Colonic mucosa (tissue), 4 donors: ENCODE results near the gene YTHDF1. TPM values are rescaled to one million over a fixed set of nuclear protein-coding genes. Genes with fewer than 3 reads are reported as not detected.

ENCODE experiments used
- DNase-seq: peaks from one replicate; pipeline ENCODE4 v3.0.0-alpha.2; 2020
- H3K27ac ChIP-seq: fragments of 200-600 bp; one replicate; pipeline ENCODE4 v1.8.0; 2021
- H3K27me3 ChIP-seq: fragments of 200-600 bp; one replicate; pipeline ENCODE4 v1.8.0; 2021
- H3K36me3 ChIP-seq: fragments of 200-600 bp; one replicate; pipeline ENCODE4 v1.8.0; 2021
- H3K4me1 ChIP-seq: fragments of 200-600 bp; one replicate; pipeline ENCODE4 v1.8.0; 2021; ENCODE audit warnings: mild to moderate bottlenecking
- H3K4me3 ChIP-seq: fragments of 200-600 bp; one replicate; pipeline ENCODE4 v1.8.0; 2021
- H3K9ac ChIP-seq, 2 donors: one replicate each; pipeline ENCODE4 v1.7.0; 2013; ENCODE audit warnings: control low read depth in 2 of 2, low read depth in 2 of 2, low read length in 2 of 2
- H3K9me3 ChIP-seq: fragments of 200-600 bp; one replicate; pipeline ENCODE4 v1.8.0; 2021
- intact Hi-C: fragments of 100-400 bp; cut with DNase I; formaldehyde crosslinking; loops from one replicate; pipeline ENCODE4 v1.14.1; 2022
- total RNA-seq, 2 donors: library from RNA; stranded (reverse); fragmentation: NEBNext Ultra II Directional in 1 of 2; extraction: Animal tissue kit (Norgen Biotek cat#: 25700) in 1 of 2; gene quantifications; one replicate each; pipeline ENCODE4 v1.2.1, GENCODE V29; 2021
- TF ChIP-seq, protein P1 (sequence below): fragments of 200-600 bp; IDR thresholded peaks from one replicate; pipeline ENCODE4 v1.8.0; 2022; ENCODE audit warnings: antibody characterized with exemption, mild to moderate bottlenecking
- donor health status: healthy.
- donor health status: DM: no; HTN: no; CAD: no.
- donor health status: DM: no; HTN: no; CAD: no.

The YTHDF1 gene
- total RNA-seq, 2 donors from 2014 or later: 35.4 to 38.7 TPM

GRCh38 chr20:63235399-63235983 is 19.6 kb upstream of the YTHDF1 start, which contains the start of gene BIRC7:
TSS of gene BIRC7 (plus strand) at chr20:63235905. CDS start at chr20:63236097, 192 bp downstream.
- TF ChIP-seq, protein P1, sequence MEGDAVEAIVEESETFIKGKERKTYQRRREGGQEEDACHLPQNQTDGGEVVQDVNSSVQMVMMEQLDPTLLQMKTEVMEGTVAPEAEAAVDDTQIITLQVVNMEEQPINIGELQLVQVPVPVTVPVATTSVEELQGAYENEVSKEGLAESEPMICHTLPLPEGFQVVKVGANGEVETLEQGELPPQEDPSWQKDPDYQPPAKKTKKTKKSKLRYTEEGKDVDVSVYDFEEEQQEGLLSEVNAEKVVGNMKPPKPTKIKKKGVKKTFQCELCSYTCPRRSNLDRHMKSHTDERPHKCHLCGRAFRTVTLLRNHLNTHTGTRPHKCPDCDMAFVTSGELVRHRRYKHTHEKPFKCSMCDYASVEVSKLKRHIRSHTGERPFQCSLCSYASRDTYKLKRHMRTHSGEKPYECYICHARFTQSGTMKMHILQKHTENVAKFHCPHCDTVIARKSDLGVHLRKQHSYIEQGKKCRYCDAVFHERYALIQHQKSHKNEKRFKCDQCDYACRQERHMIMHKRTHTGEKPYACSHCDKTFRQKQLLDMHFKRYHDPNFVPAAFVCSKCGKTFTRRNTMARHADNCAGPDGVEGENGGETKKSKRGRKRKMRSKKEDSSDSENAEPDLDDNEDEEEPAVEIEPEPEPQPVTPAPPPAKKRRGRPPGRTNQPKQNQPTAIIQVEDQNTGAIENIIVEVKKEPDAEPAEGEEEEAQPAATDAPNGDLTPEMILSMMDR: no peak
- Histone ChIP-seq H3K4me3 (no peak within 1 kb of the TSS), H3K4me1 (no peaks in the 10 kb centered on the region), H3K9me3 (no peaks in the 10 kb centered on the region), H3K36me3 (no peaks in the 10 kb centered on the region), H3K9ac (no peak within 1 kb of the TSS), H3K27me3 (no peaks in the 10 kb centered on the region), H3K27ac (no peak within 1 kb of the TSS)
- intact Hi-C loops: no loop called here
- DNase-seq: no peak

DNA sequence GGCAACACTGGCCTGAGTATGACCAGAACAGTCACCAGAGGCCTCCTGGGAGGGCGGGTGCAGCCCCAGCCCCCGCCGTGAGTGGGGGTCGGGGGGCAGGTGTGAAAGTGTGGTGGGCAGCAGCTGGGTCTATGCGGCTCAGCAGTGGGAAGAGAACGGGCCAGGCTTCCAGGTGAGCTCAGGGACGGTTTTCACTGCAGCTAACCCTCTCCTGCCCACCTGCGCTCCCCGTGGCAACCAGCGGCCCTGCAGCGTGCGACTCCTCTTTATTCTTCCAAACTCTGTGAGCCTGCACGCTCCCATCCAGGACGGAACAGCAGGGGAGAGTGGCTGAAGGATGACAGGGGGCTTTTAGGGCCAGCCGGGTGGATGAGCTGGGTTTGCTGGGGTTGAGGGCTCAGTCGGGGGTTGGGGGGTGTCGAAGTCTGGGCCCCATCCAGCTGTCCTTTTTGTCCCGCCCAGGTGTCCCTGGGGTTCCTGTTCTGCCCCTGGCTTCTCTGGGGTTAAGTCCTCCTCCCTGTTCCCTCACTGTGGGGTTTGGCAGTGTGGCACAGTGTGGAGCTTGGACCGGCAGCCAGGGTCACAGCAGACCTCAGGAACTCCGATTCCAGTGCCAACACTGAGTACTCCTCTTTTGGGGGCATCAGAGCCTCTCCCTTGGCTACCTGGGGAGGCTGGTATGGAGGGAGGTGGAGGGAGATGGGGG is 18.9 kb upstream of the YTHDF1 start:
- H3K36me3 ChIP-seq: no peaks in the 10 kb centered on the region
- no peaks in the 10 kb centered on the region for H3K9me3 ChIP-seq
- H3K27me3 ChIP-seq: no peaks in the 10 kb centered on the region
- H3K4me3 ChIP-seq: no peak overlapping the region
- no peaks in the 10 kb centered on the region for H3K4me1 ChIP-seq
- TF ChIP-seq, protein P1: peak; percentile 28
- no peak for DNase-seq
- H3K27ac ChIP-seq: no peak overlapping the region
- H3K9ac ChIP-seq: no peak overlapping the region
- intact Hi-C loops: no loop called here

DNA sequence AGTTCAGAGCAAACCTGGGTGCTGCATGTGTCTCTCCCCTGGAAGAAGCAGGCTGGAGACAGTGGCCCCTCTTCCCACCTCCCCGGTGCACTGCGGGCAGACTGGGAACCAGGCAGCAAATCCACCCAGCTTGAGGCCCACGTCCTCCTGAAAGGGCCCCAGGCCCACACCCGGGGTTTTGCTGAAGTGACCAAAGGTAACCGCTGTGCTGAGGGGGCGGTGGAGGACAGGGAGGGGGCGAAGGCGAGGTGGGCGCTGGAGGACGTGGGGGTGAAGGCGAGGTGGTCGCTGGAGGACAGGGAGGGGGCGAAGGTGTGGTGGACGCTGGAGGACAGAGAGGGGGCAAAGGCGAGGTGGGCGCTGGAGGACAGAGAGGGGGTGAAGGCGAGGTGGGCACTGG is 18.0 kb upstream of the YTHDF1 start:
- Histone ChIP-seq H3K36me3 (no peaks in the 10 kb centered on the region), H3K4me1 (no peaks in the 10 kb centered on the region), H3K9ac (no peak overlapping the region), H3K27ac (no peak overlapping the region), H3K4me3 (no peak overlapping the region), H3K9me3 (no peaks in the 10 kb centered on the region), H3K27me3 (no peaks in the 10 kb centered on the region)
- TF ChIP-seq, protein P1: no peak
- DNase-seq: no peak
- intact Hi-C loops: no loop called here

GRCh38 chr20:63233061-63233344 is 17.1 kb upstream of the YTHDF1 start:
- no peak overlapping the region for H3K27ac ChIP-seq
- no peak for DNase-seq
- no peaks in the 10 kb centered on the region for H3K4me1 ChIP-seq
- H3K4me3 ChIP-seq: no peak overlapping the region
- H3K9ac ChIP-seq: no peak overlapping the region
- no peaks in the 10 kb centered on the region for H3K27me3 ChIP-seq
- no peaks in the 10 kb centered on the region for H3K9me3 ChIP-seq
- H3K36me3 ChIP-seq: no peaks in the 10 kb centered on the region
- intact Hi-C loops: no loop called here
- TF ChIP-seq, protein P1: no peak

DNA sequence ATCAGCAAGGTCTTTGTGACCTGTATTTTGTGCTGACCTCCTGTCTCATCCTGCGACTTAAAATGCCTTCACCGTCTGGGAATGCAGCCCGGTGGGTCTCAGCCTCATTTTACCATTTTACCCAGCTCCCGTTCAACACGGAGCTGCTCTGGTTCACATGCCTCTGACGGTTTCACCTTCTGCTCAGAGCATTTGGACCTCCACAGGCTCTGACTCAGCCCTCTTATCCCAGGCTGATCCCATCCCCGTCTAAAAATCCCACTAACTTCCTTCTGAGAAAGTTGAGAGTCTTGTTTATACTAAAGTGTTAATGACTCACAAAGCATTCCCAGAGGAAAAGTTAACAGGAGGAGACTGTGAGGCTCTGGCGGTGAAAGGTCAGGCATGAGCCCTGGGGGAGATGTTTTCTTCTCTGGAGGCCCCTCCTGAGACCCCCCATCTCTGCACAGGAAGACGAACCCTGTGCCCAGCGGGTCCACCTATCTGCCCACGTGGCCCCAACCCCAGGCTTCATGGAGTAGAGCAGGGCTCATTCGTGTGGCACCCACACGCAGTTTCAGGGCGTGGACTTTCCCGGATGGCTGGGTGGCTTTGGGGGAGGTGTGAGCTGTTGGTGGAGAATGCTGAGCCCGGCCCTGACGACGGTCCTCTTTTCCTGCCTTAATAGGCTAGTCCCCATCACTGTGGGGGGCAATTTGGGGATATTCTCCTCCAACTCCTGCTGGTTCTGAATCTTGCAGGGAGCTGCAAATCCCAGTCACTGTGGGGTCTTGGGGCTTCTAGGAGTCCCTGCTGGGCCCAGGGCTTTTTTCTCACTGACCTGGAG is 16.5 kb upstream of the YTHDF1 start:
- H3K9ac ChIP-seq: no peak overlapping the region
- no peaks in the 10 kb centered on the region for H3K9me3 ChIP-seq
- H3K27me3 ChIP-seq: no peaks in the 10 kb centered on the region
- no peak overlapping the region for H3K4me3 ChIP-seq
- no peaks in the 10 kb centered on the region for H3K4me1 ChIP-seq
- H3K27ac ChIP-seq: no peak overlapping the region
- TF ChIP-seq, protein P1: no peak
- no peaks in the 10 kb centered on the region for H3K36me3 ChIP-seq
- intact Hi-C loops: no loop called here
- DNase-seq: no peak
